NCI-H2196 treated with DMSO at 0.1 percent for 48 hours (cell line): Measurements from ENCODE around the gene ATG16L1.

Experiments
- DNase-seq: peaks from one replicate; lab custom pipeline; 2025; ENCODE audit not compliant: unreplicated experiment; lab: John Stamatoyannopoulos, UW

ATG16L1 gene

GRCh38 chr2:233258211-233258610 is 6.7 kb downstream of the ATG16L1 start:
- DNase-seq = no peak

- no peak for DNase-seq
These were observed 8.3 kb downstream of the ATG16L1 start for GRCh38 chr2:233259730-233260129.

GRCh38 chr2:233260661-233261060 is 9.2 kb downstream of the ATG16L1 start:
- DNase-seq = no peak

GRCh38 chr2:233261819-233262555 is 10.5 kb downstream of the ATG16L1 start:
- DNase-seq = no peak

GRCh38 chr2:233262562-233262961 is 11.1 kb downstream of the ATG16L1 start:
- DNase-seq = no peak

GRCh38 chr2:233263045-233263570 is 11.6 kb downstream of the ATG16L1 start:
- DNase-seq = no peak

GRCh38 chr2:233264667-233265066 is 13.2 kb downstream of the ATG16L1 start:
- DNase-seq = no peak

- DNase-seq = no peak
These were observed 14.5 kb downstream of the ATG16L1 start for GRCh38 chr2:233265899-233266431.

GRCh38 chr2:233266481-233266880 is 15.0 kb downstream of the ATG16L1 start:
- no peak for DNase-seq

GRCh38 chr2:233267516-233268245 is 16.2 kb downstream of the ATG16L1 start:
- DNase-seq = no peak

GRCh38 chr2:233270366-233270765 is 18.9 kb downstream of the ATG16L1 start:
- no peak for DNase-seq

GRCh38 chr2:233270951-233271350 is 19.5 kb downstream of the ATG16L1 start:
- no peak for DNase-seq

GRCh38 chr2:233271693-233272092 is 20.2 kb downstream of the ATG16L1 start:
- DNase-seq = no peak

GRCh38 chr2:233273120-233273519 is 21.6 kb downstream of the ATG16L1 start:
- DNase-seq = no peak

- no peak for DNase-seq
These were observed 23.8 kb downstream of the ATG16L1 start for GRCh38 chr2:233275223-233275622.

- no peak for DNase-seq
These were observed 27.4 kb downstream of the ATG16L1 start for GRCh38 chr2:233278921-233279320.

- DNase-seq = no peak
These were observed 28.7 kb downstream of the ATG16L1 start for GRCh38 chr2:233280114-233280693.

- DNase-seq = no peak
These were observed 30.1 kb downstream of the ATG16L1 start for GRCh38 chr2:233281553-233281952.

- DNase-seq = no peak
These were observed 30.6 kb downstream of the ATG16L1 start for GRCh38 chr2:233281992-233282603.

GRCh38 chr2:233285921-233286320 is 34.4 kb downstream of the ATG16L1 start:
- no peak for DNase-seq

- no peak for DNase-seq
These were observed 36.4 kb downstream of the ATG16L1 start for GRCh38 chr2:233287871-233288270.
